RWPE1 (cell line): ENCODE results near the gene RTEL1.
"Not testable (repeated sequence)": the region's sequence is repeated elsewhere in the genome, so short reads cannot be mapped to it uniquely, and the experiment has no call there.

ENCODE experiments used
- CTCF ChIA-PET: fragments of 350-600 bp; sonication (Branson Sonifier 250); formaldehyde crosslinking; extraction: SDS; loops from one replicate; lab custom pipeline; 2021; lab: Yijun Ruan, JAX
- POLR2A ChIA-PET: fragments of 400-600 bp; formaldehyde crosslinking; extraction: SDS; loops from one replicate; lab custom pipeline; 2020; ENCODE audit warnings: antibody characterized with exemption; ENCODE audit not compliant: low non-redundant PET; lab: Yijun Ruan, JAX
- DNase-seq: peaks from one replicate; pipeline ENCODE4 v3.0.0; 2012; ENCODE audit warnings: low spot score
- H3K27ac ChIP-seq: fragments of 450-650 bp; 2 replicates; pipeline ENCODE4 v1.5.1; 2017
- TF ChIP-seq, protein P1 (sequence below): fragments of 450-650 bp; conservative IDR thresholded peaks from 2 replicates; pipeline ENCODE4 v1.5.1; 2017; ENCODE audit warnings: low read depth, mild to moderate bottlenecking

Gene RTEL1

DNA sequence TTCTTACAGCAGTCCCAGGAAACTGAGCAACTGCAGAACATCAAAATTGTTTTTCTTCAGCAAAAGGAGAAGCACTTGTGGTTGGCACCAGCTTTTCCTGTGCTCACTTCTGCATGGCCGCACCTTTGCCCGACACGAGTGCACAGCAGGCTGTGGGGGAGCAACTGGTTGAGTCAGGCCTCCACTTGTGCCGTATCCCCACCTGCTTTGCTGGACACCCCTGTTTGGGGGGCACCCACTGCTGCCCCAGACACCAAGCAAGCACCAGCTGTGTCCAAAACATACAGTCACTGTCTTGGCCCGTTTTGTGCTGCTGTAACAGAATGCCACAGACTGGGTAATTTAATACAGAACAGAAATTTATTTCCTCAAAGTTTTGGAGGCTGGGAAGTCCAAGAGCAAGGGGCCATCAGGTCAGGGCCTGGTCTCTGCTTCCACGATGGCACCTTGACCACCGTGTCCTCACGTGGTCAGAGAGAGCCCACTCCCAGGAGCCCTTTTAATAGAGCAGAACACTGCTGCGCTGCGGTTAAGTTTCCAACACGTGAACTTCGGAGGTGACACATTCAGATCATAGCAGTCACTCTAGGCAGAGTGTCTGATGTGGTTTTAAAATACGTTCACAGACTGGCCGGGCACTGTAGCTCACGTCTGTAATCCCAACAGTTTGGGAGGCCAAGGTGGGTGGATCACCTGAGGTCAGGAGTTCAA, 22.5 kb upstream of the RTEL1 start:
- DNase-seq: no peak

DNA sequence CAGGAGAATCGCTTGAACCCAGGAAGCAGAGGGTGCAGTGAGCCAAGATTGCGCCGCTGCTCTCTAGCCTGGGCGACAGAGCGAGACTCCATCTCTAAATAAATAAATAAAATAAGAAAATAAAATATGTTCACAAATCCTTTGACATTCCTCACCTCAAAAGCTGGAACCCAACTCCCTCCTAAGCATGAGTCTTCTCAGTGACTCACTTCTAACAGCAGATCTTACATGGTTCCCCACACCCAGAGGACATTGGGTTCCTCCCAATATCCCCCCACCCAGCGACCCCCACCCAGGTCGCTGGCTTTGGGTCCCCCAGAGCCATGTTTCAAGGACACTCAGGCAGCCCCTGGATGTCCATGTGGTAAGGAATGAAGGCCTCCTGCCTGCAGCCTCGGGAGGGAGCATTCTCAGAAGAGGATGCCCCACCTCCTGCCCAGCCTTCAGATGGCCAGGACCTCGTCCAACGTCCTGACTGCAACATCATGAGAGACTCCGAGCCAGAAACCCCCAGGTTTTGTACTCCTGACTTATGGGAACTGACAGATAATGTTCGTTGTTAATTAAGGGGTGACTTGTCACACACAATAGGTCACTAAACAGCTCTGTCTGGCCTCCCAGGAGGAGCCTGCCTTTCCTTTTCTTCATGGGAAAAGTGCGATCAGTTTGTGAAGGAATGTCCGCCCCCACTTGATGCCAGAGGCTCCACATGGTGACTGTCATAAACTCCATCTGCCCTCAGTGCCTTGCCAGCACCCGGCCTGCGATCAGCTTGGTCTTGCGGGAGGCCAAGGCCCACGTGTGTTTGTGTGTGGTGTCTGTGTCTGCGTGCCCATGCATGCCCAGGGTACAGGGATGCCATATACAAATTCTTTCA, 21.1 kb upstream of the RTEL1 start:
- DNase-seq: no peak
- ChIA-PET CTCF (interaction anchor here (0.7 to 1.6 kb wide), 2 partner anchors 51 to 99 kb away, joined by 3 to 6 read pairs; partner anchors contain the start of gene PTK6), POLR2A (interaction anchor here (0.5 kb wide), 1 partner anchor 104 kb away, joined by 3 read pairs; no protein-coding TSS in a partner anchor)
- H3K27ac ChIP-seq: peak overlapping the region; percentile 41
- TF ChIP-seq, protein P1, sequence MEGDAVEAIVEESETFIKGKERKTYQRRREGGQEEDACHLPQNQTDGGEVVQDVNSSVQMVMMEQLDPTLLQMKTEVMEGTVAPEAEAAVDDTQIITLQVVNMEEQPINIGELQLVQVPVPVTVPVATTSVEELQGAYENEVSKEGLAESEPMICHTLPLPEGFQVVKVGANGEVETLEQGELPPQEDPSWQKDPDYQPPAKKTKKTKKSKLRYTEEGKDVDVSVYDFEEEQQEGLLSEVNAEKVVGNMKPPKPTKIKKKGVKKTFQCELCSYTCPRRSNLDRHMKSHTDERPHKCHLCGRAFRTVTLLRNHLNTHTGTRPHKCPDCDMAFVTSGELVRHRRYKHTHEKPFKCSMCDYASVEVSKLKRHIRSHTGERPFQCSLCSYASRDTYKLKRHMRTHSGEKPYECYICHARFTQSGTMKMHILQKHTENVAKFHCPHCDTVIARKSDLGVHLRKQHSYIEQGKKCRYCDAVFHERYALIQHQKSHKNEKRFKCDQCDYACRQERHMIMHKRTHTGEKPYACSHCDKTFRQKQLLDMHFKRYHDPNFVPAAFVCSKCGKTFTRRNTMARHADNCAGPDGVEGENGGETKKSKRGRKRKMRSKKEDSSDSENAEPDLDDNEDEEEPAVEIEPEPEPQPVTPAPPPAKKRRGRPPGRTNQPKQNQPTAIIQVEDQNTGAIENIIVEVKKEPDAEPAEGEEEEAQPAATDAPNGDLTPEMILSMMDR: no peak

More for the DNA sequence above, 22.5 kb upstream of the RTEL1 start:
- ChIA-PET CTCF (interaction anchor here (0.6 kb wide), 1 partner anchor 24 kb away, joined by 3 read pairs; no protein-coding TSS in a partner anchor), POLR2A (no interaction called here)
- H3K27ac ChIP-seq: peak overlapping the region; percentile 18
- TF ChIP-seq, protein P1: no peak

DNA sequence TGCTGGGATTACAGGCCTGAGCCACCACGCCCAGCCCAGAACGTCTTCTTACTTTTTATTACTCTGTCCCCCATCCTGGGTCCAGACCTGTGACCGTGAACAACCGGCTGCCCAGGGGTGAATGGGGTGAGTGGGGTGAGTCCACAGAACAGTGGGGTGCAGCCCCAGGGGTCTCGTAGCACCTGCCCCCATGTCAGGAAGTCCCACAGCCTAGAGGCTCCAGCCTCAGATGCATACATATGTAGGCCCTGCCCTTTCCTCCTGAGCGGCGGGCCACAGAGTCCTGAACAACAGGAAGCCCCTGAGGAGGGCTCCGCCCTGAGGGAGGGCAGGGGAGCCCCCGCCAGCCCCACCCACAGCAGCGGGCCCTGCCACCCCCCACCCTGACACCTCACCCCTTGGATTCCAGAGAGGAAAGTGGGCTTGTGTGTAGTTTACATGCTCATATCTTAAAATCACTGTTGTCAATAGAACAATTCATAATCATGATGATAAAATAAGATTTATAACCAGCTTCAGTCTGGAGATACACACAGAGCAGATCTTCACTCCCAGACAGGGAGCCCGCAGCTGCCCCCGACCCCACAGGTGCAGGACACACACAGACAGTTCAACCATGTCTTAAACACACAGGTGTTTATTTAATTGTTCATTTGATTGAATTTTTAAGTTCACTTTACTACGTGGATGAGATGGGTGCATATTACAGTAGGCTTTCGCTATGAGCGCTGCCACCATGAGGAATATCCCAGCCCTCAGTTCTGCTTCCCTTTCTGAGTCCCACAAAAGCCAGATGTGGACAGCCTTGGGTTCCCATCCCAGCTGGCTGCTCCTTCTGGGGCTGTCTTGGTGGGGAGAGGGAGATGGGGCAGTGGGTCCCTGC, 18.8 kb upstream of the RTEL1 start:
- ChIA-PET POLR2A (no interaction called here), CTCF (no interaction called here)
- TF ChIP-seq, protein P1: no peak
- H3K27ac ChIP-seq: peak overlapping the region; percentile 60
- no peak for DNase-seq

DNA sequence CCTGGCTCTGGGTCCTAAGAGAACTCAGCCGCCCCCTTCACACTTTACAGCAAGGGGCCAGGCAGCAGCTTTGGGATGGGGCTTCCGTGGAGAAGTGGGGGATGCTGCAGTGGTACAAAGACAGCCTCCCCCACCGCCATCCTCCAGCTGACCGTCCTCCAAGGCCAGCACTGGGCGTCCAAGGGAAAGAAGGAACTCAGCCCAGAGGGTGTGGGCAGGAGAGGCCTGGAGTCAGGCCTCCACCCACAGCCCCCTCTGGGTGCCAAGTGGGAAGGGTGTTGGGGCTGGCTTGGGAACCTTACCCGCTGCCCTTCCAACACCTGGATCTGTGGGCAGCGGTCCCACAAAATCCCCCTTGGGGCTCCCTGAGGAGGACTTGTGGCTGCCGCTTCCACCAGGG, 18.0 kb upstream of the RTEL1 start:
- H3K27ac ChIP-seq: peak overlapping the region; percentile 60
- DNase-seq: no peak
- TF ChIP-seq, protein P1: no peak
- ChIA-PET POLR2A (no interaction called here), CTCF (no interaction called here)

DNA sequence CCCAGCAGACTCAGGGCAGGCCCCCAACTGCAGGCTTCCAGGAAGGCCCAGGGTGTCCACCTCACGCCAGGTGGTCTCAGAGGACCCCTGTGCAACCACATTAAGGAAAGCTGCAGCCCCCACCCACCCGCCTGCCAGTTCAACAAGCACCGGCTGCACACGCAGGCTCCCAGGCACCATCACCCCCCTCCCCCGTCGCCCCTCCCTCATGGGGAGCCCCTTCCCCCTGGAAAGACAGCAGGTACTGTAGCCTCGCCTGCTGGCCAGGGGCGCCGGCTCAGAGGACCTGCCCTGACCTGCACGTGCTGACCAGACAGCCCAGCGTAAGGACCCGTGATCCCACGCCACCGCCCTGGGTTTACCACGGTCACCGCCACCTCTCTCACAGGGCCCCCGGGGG, 17.4 kb upstream of the RTEL1 start:
- POLR2A ChIA-PET: not testable (repeated sequence)

DNA sequence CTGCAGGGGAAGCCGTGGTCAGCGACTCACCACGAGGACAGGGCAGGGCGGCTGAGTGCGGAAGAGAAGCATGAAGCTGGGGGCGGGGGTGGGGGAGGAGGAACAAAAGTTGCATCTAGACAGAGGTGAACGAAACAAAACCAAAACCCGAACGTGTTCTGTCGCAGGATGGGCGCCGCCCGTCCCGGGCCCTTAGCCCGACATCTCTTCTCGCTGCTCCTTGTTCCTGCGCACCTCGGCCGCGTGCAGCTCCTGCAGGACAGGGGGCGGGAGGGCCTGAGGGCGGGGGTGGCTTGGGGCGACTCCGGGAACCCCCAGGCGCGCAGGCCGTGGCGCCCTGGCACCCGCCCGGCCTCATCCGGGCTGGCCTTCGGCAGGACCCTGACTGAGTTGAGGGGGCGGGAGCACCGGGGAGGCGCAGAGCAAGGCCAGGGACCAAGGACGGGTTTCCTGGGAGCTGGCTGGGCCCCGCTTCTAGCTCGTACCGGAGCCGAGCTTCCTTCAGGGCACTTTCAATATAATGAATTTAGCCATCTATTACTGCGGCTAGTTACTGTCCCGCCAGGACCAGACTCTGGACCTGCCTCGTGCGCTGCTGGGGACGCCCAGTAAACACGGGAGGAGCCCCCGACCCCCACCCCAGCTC, 16.8 kb upstream of the RTEL1 start:
- POLR2A ChIA-PET: interaction anchor here (0.7 to 1.1 kb wide), 3 partner anchors 12 to 20 kb away, joined by 3 to 7 read pairs (median 3); partner anchors contain the start of gene RTEL1
- no peak for DNase-seq
- no peak overlapping the region for H3K27ac ChIP-seq
- TF ChIP-seq, protein P1: no peak
- CTCF ChIA-PET: interaction anchor here (0.5 to 2.1 kb wide), 9 partner anchors 9 to 1630 kb away, joined by 3 to 13 read pairs (median 3); partner anchors contain the start of gene PTK6

More for the DNA sequence above, 17.4 kb upstream of the RTEL1 start:
- CTCF ChIA-PET: interaction anchor here (0.5 kb wide), 1 partner anchor 9 kb away, joined by 4 read pairs; no protein-coding TSS in a partner anchor
- DNase-seq: not testable (repeated sequence)
- H3K27ac ChIP-seq: peak overlapping the region; percentile 60; the same call in 1 of the 2 replicates
